Spinal cord (tissue), 10 donors: ENCODE data around the gene APOBR. TPM values are rescaled to one million over a fixed set of nuclear protein-coding genes. Genes with fewer than 3 reads are reported as not detected.
"Not testable (repeated sequence)": the region's sequence is repeated elsewhere in the genome, so short reads cannot be mapped to it uniquely, and the experiment has no call there.

Experiments
- DNase-seq, 6 donors: peaks; one replicate each; pipeline versions ENCODE4 v3.0.0 to v3.0.0-alpha.2; 2013 to 2015; ENCODE audit warnings: low spot score in 6 of 6, low read depth in 4 of 6
- H3K27ac ChIP-seq: one replicate; pipeline ENCODE4 v1.5.1; 2013; ENCODE audit warnings: low read depth, low read length, control low read depth
- H3K27me3 ChIP-seq: one replicate; pipeline ENCODE4 v1.6.1; 2013; ENCODE audit warnings: low read length; ENCODE audit not compliant: control insufficient read depth, insufficient read depth
- H3K36me3 ChIP-seq: one replicate; pipeline ENCODE4 v1.6.1; 2013; ENCODE audit warnings: low read length; ENCODE audit not compliant: control insufficient read depth, insufficient read depth
- H3K4me1 ChIP-seq: one replicate; pipeline ENCODE4 v1.6.1; 2013; ENCODE audit warnings: low read length; ENCODE audit not compliant: control insufficient read depth, insufficient read depth
- H3K4me3 ChIP-seq: one replicate; pipeline ENCODE4 v1.5.1; 2013; ENCODE audit warnings: low read depth, low read length, control low read depth
- H3K9me3 ChIP-seq: one replicate; pipeline ENCODE4 v1.6.1; 2013; ENCODE audit warnings: low read length; ENCODE audit not compliant: control insufficient read depth, insufficient read depth
- WGBS: methylation state at CpG from one replicate; pipeline ENCODE4 v1.1.5; 2013; ENCODE audit warnings: missing lambda C conversion rate; ENCODE audit not compliant: insufficient coverage; 5-methylcytosine and 5-hydroxymethylcytosine counted together
- long read RNA-seq, 4 donors: transcript quantifications; one replicate each; lab custom pipeline, GENCODE V29; 2026
- polyA plus RNA-seq, 2 donors: library from polyadenylated mRNA; unstranded; fragments of 120-200 nt; gene quantifications; one replicate each; pipeline ENCODE4 v1.2.1, GENCODE V29; 2013; ENCODE audit not compliant: insufficient read length in 2 of 2
- total RNA-seq, 2 donors: library from RNA; depleted of rRNA in 1 of 2; stranded (reverse); fragments of 120-200 nt in 1 of 2; fragments of >200 nt in 1 of 2; gene quantifications; one replicate each; pipeline versions ENCODE4 v1.2.3 to v1.2.4, GENCODE V29; 2013 to 2014
- donor health status: healthy.

Gene APOBR, protein sequence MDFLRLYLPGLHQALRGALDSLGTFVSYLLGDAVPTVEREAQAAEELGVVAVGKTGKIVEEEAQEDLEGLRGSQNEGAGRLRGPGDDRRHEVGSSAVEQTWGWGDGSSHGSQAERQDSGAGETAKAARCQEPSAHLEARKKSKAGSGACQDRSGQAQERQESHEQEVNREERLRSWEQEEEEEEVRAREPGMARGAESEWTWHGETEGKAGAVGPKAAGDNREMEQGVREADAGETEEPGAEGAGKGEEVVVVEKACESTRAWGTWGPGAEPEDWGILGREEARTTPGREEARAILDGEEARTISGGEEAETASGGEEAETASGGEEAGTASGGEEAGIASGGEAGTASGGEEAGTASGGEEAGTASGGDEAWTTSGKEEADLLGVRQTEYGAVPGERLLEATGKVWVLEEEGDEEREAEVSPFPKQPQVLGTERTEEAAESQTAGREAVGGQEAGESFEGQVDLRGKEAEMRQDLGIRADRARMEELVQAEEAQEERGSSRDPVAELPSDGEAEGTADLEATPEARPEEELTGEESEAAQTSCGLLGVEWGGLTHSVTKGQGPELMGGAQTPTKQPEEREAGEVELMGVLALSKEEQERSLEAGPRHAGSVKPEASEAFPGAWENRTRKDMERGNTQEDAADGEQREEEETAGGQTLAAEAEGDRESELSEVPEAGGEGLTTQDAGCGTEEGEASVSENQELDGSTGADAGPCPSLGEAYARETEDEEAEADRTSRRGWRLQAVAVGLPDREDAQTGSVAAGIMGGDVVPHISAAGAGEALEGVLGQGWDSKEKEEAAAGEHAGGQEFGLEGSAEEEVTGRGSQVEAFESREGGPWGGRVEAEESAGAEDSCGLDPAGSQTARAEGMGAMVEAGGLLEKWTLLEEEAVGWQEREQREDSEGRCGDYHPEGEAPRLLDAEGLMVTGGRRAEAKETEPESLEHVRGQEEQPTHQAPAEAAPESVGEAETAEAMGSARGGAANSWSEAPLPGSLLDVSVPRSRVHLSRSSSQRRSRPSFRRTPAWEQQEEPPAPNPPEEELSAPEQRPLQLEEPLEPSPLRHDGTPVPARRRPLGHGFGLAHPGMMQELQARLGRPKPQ
- total RNA-seq = under 1 TPM; 0.17 to 0.99 TPM
- polyA plus RNA-seq = under 1 TPM; 0.87 to 0.93 TPM
- long read RNA-seq, donor 1 = 0 reads
- long read RNA-seq, donor 2 = 0 reads
- long read RNA-seq, donor 3 = 0 reads
- long read RNA-seq, donor 4 = 0 reads

- Histone ChIP-seq H3K4me1 (peaks cover 8% of the 10 kb centered on the region), H3K4me3 (no peak within 1 kb of the TSS), H3K36me3 (peaks cover 4% of the 10 kb centered on the region), H3K27ac (no peak within 1 kb of the TSS), H3K27me3 (no peaks in the 10 kb centered on the region), H3K9me3 (no peaks in the 10 kb centered on the region)
- WGBS = 79% methylated on average over 8 of the region's 12 CpGs
- DNase-seq = no peak
These were observed at the start of gene APOBR for GRCh38 chr16:28494121-28494851. Gene APOBR, plus strand, starts transcription at chr16:28494643. Its CDS starts 39 bp downstream, at chr16:28494682.

- H3K9me3 ChIP-seq, DNase-seq, H3K27ac ChIP-seq, H3K36me3 ChIP-seq, H3K27me3 ChIP-seq, H3K4me1 ChIP-seq, H3K4me3 ChIP-seq: not testable (repeated sequence)
- WGBS = no CpG with 5 or more reads among the region's 4 CpGs
These were observed 48.1 kb upstream of the APOBR start for GRCh38 chr16:28446388-28446787.

- no CpG with 5 or more reads among the region's 6 CpGs for WGBS
- H3K36me3 ChIP-seq, DNase-seq, H3K4me3 ChIP-seq, H3K9me3 ChIP-seq, H3K27me3 ChIP-seq, H3K27ac ChIP-seq, H3K4me1 ChIP-seq: not testable (repeated sequence)
These were observed 47.4 kb upstream of the APOBR start for GRCh38 chr16:28447081-28447480.

DNA sequence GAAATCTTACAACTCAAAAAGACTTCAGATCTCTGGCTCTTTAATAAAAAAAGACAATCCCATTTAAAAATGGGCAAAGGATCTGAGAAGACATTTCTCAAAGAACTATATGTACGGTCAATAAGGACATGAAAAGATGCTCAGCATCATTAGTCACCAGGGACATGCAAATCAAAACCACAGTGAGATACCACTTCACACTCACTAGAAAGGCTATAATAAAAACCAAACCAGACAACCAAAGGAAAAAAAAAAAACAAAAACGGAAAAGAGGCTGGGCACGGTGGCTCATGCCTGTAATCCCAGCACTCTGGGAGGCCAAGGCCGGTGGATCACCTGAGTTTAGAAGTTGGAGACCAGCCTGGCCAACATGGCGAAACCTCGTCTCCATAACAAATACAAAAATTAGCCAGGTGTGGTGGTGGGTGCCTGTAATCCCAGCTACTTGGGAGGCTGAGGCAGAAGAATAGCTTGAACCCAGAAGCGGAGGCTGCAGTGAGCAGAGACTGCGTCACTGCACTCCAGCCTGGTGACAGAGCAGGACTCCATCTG is 20.7 kb upstream of the APOBR start:
- no peaks in the 10 kb centered on the region for H3K4me1 ChIP-seq
- H3K9me3 ChIP-seq = no peaks in the 10 kb centered on the region
- no peak for DNase-seq
- WGBS = 100% methylated on average over 1 of the region's 8 CpGs
- no peak overlapping the region for H3K27ac ChIP-seq
- H3K36me3 ChIP-seq = peaks cover 38% of the 10 kb centered on the region
- no peaks in the 10 kb centered on the region for H3K27me3 ChIP-seq
- no peak overlapping the region for H3K4me3 ChIP-seq

DNA sequence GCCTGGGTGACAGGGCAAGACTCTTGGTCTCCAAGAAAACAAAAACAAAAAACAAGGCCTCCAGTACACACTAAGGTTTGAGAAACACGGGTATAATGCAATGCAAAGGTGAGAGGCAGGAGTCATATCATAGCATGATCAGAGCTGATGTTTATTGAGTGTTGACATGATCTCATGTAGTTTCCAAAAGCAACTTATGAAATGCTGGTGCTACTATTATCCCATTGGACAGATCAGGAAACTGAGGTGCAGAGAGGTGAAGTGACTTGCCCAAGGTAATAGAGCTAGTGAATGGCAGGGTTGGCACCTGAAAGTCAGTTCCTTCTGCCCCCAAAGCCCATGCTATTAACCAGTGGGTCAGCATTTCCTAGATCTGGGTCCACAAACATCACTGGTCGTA is 19.2 kb upstream of the APOBR start:
- H3K27ac ChIP-seq = no peak overlapping the region
- no peaks in the 10 kb centered on the region for H3K27me3 ChIP-seq
- H3K9me3 ChIP-seq = no peaks in the 10 kb centered on the region
- no peak for DNase-seq
- no peak overlapping the region for H3K4me3 ChIP-seq
- WGBS = 100% methylated on average over 1 of the region's 2 CpGs
- H3K4me1 ChIP-seq = no peaks in the 10 kb centered on the region
- H3K36me3 ChIP-seq = peaks cover 51% of the 10 kb centered on the region

GRCh38 chr16:28477311-28477920 is 17.0 kb upstream of the APOBR start:
- H3K27me3 ChIP-seq = no peaks in the 10 kb centered on the region
- no peak overlapping the region for H3K27ac ChIP-seq
- no peaks in the 10 kb centered on the region for H3K4me1 ChIP-seq
- no peak overlapping the region for H3K4me3 ChIP-seq
- WGBS = 98% methylated on average over 13 of the region's 14 CpGs
- H3K36me3 ChIP-seq = peaks cover 71% of the 10 kb centered on the region
- no peak for DNase-seq
- H3K9me3 ChIP-seq = no peaks in the 10 kb centered on the region

DNA sequence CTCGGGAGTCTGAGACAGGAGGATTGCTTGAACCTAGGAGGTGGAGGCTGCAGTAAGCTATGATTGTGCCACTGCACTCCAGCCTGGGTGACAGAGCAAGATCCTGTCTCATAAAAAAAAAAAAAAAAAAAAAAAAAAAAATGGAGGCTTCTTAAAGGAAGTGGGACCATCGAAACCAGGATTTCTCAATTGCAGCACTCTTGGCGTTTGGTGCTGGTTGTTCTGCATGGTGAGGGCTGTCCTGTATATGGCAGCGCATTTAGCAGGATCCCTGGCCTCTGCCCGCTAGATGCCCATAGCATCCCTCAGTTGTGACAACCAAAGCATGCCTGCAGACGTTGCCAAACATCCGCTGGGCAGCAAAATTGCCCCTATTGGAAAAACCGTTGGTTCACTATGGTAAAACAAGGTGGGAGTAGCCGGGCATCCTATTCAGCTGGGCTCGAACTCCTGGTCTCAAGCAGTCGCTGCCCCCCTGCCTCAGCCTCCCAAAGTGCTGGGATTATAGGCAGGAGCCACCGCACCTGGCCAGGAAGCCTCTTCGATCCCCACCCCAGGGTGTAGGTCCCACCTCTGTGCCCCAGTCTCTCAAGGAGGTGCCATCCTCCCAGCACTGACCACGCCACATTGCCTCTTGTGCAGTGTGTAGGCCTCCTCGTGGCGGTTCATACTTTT is 15.8 kb upstream of the APOBR start:
- Histone ChIP-seq H3K4me1 (no peaks in the 10 kb centered on the region), H3K9me3 (no peaks in the 10 kb centered on the region), H3K27me3 (no peaks in the 10 kb centered on the region), H3K36me3 (peaks cover 78% of the 10 kb centered on the region), H3K4me3 (no peak overlapping the region), H3K27ac (no peak overlapping the region)
- 95% methylated on average over 15 of the region's 16 CpGs for WGBS
- no peak for DNase-seq

- WGBS = 97% methylated on average over 12 of the region's 13 CpGs
- Histone ChIP-seq H3K4me1 (no peaks in the 10 kb centered on the region), H3K36me3 (peaks cover 74% of the 10 kb centered on the region)
These were observed 12.4 kb upstream of the APOBR start for GRCh38 chr16:28482026-28482425.

More at GRCh38 chr16:28482026-28482425, 12.4 kb upstream of the APOBR start:
- H3K27me3 ChIP-seq = no peaks in the 10 kb centered on the region
- no peaks in the 10 kb centered on the region for H3K9me3 ChIP-seq
- no peak overlapping the region for H3K27ac ChIP-seq
- no peak overlapping the region for H3K4me3 ChIP-seq
- no peak for DNase-seq
